ENCODE results near the gene TOPBP1.
"Not testable (repeated sequence)": the region's sequence is repeated elsewhere in the genome, so short reads cannot be mapped to it uniquely, and the experiment has no call there.

TOPBP1 gene

GRCh38 chr3:133673746-133674145, 12.0 kb upstream of the TOPBP1 start:
- no peak for DNase-seq

GRCh38 chr3:133672461-133672860, 10.7 kb upstream of the TOPBP1 start:
- DNase-seq = no peak

DNA sequence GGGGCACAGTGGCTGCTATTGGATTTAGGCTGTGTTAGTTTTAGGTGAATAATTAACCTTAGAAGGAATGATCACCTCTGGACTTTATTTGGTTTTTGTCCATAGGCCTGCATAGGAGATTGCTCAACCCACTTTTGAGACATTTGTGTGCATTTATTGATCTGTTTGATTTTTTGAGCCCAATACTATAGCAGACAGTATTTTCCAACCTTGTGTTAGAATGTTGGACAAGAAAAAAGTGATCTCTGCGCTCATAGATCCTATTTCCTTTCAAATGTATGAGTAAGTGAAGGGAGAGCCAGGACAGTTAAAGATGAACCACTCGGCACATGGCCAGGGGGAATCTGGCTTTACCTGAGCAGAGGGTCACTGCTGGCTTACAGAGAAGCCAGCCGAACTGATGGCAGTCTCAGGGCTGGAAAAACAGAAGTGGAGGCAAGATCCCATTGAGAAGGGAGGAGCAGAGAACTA, 8.8 kb upstream of the TOPBP1 start:
- DNase-seq = no peak

DNA sequence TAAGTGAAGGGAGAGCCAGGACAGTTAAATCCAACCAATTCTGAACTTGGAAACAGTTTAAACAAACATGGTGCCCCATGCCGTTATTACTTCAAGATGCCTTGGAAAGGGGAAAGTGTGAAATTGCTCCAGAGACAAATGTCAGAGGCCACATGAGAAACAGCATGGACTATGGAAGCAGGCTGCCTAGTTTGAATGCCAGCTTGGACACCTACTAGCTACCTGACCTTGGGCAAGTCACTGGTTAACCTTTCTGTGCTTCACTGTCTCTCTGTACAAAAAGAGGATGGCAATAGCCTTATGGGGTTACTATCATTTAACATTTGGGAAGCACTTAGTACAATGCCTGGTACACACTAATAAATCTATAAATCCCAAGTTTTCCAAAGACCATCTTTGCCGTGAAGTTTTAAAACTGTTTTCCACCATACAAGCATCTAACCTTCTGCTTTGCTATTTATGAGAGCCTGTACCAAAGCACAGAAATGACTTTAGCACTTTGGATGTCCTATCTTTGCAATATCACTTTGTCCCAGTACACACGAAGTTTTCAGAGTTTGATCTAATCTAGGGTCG, 8.3 kb upstream of the TOPBP1 start:
- no peak for DNase-seq

DNA sequence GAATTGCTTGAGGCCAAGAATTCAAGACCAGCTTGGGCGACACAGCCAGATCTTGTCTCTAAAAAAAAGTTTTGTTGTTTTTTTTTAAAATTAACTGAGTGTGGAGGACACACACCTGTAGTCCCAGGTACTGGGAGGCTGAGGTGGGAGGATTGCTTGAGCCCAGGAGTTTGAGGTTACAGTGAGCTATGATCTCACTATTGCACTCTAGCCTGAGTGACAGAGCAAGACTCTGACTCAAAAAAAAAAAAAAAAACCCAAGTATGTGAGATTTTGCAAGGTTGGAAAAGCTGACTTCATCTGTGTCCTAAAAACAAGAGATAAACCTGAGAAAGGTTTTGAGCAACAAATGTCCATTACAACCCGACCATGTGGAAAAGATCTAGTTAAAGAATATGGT, 5.4 kb upstream of the TOPBP1 start:
- no peak for DNase-seq

- DNase-seq = not testable (repeated sequence)
Measured at GRCh38 chr3:133665188-133665587, 3.4 kb upstream of the TOPBP1 start.

GRCh38 chr3:133663569-133664313, 2.0 kb upstream of the TOPBP1 start:
- peak; percentile 54 for DNase-seq

DNA sequence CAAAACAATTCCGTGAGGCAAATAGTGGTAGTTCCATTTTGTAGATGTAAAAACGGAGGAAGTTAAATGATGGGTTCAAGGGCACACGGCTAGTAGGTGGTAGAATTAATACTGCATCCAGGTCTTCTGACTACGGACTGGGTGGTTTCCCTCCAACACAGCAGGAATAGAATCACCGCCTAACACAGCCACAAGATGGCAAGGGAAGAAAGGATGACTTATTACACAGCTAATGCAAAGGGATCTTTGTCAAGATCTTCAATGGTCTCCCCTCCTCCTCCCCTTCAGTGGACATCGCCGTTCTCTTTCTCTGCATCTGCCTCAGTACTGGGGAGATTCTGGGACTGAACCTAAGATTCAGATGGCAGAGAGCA, 524 bp upstream of the TOPBP1 start:
- no peak for DNase-seq

GRCh38 chr3:133659806-133660205, 1.9 kb downstream of the TOPBP1 start:
- no peak for DNase-seq

DNA sequence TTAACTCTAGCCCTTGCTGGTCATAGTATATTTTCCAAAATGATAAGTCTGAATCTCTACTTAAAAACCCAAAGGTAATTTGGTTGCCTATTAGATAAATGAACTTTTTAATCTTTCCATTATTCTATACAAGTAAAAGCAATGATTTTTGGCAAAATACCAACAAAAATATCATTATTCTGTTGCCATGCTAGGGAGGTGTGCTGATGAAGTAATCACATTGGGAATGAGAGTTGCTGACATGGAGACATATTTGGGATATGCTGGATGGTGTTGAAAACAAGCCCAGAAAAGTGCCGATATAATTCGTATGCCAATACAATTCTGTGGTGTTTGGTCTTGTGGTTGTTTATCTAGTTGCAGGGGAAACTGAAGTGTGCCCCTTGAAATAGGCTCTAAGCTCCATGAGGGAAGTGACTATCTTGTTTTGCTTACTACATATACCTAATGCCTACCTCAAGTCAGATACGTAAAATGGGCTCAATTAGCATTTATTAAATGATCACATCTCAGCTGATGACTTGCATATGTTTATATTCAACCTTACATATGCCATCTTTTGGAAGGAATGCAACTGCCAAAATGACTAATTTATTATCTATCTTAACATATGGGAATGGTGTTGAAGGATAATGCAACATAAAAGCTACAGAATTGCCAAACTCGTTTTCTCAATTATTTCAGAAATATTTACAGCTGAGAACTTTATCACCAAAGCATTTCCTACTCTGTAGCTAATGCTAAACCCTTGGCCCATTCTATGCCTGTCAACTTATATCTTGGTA, 5.8 kb downstream of the TOPBP1 start:
- DNase-seq = no peak

GRCh38 chr3:133649486-133650068, 12.2 kb downstream of the TOPBP1 start:
- DNase-seq = no peak

DNA sequence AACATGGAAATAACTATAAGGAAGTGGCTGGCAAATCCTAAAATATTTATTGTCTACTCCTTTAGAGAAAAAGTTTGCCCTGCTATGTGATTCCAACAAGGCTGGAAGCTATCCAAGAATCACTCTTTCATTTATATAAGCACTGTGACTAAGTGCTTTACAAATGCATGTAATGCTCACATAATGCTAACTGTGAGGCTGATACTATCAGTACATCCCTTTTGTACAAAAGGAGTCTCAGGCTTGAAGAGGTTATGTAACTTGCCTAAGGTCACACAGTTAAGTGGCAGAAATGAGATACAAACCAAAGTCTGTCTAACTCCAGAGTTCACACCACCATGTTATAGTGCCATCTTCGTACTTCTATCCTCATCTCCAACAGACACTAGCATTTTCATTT, 17.0 kb downstream of the TOPBP1 start:
- no peak for DNase-seq

GRCh38 chr3:133643611-133644010, 18.1 kb downstream of the TOPBP1 start:
- no peak for DNase-seq

DNA sequence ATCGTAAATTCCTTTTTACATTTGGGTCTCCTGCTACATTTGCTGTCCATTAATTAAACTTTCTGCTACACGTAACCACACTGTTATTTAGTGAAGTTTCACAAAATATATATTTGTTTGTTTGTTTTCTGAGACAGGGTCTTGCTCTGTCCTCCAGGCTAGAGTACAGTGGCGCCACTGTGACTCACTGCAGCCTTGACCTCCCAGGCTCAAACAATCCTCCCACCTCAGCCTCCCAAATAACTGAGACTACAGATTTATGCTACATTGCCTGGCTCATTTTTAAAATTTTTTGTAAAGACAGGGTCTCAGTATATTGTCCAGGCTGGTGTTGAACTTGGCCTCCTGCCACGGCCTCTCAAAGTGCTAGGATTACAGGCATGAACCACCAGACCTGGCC, 20.5 kb downstream of the TOPBP1 start:
- no peak for DNase-seq

DNA sequence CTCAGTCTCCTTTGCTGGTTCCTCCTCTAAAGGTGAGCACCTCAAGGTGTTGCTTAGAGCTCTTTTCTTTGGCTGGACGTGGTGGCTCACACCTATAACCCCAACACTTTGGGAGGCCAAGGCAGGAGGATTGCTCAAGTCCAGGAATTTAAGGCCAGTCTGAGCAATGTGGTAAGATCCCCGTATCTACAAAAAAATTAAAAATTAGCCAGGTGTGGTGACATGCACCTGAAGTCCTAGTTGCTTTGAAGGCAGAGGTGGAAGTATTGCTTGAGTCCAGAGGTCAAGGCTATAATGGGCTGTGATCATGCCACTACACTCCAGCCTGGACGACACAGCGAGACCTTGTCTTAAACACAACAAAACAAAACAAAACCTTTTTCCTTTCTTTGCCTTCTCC, 28.3 kb downstream of the TOPBP1 start:
- DNase-seq = no peak

- DNase-seq = no peak
Measured at GRCh38 chr3:133629146-133629545, 32.6 kb downstream of the TOPBP1 start.

DNA sequence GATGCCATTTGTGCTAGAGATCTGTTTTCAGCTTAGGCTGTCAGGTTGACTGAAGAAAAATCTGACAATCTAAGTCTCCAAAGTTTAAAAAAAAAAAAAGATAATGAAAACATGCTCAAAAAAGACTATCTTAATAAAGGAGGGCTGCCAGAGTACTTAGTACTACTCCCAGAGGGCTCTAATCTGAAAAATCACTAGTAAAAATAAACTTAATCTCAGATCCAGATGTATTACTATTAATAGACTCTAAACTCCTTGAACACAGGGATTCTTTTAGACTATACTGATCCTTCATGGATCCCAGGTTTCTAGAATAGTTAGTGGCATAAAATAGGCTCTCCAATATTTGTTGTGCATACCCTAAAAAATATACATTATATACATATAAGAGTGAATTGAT, 34.0 kb downstream of the TOPBP1 start:
- DNase-seq = no peak

DNA sequence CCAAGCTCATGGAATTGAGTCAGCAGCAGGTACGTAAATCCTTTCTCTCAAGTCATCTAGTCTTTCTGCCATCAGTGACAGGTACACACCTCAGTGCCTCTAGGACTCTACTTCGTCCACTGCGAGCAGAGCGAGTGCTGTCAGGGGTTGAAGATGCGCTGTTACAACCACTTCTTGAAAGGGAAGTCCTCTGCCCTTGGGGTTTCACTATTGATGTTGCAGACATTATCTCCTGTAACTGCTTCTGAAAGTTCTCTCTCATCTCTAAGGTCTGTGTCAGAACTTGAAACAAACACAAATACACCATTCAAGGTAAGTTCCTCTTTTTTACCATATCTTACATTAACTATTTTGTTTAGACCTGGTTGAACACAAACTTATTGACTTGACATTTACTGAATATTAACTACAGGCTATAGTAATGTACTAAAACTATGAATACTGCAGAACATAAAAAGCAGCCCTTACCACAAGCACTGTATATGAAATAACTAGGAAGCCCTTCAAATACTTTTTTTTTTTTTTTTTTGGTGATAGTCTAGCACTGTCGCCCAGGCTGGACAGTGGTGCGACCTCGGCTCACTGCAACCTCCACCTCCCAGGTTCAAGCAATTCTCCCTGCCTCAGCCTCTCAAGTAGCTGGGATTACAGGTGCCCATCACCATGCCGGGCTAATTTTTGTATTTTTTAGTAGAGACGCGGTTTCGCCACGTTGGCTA, 41.5 kb downstream of the TOPBP1 start:
- no peak for DNase-seq

- DNase-seq = no peak
Measured at GRCh38 chr3:133611534-133611933, 50.2 kb downstream of the TOPBP1 start.

- DNase-seq = no peak
Measured at GRCh38 chr3:133610031-133610430, 51.7 kb downstream of the TOPBP1 start.

DNA sequence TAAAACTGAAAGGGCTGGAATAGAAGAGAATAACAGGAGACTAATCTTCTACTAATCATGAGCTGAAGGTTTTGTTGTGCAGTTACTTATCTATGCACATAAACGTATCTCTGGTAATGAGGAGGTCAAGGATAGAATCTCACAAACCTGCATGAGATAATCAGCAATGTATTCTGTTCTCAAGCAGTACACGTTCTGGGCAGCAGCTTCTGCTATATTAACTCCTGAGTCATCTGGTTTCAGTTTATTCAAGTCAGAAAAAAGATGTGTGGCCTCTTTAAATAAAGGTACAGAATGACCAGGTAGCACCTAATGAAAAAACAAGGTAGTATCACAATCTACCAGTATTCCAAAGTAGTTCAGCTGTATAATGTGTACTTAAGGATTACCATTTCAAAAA, 53.4 kb downstream of the TOPBP1 start:
- no peak for DNase-seq

GRCh38 chr3:133607816-133608215, 53.9 kb downstream of the TOPBP1 start:
- DNase-seq = no peak

DNA sequence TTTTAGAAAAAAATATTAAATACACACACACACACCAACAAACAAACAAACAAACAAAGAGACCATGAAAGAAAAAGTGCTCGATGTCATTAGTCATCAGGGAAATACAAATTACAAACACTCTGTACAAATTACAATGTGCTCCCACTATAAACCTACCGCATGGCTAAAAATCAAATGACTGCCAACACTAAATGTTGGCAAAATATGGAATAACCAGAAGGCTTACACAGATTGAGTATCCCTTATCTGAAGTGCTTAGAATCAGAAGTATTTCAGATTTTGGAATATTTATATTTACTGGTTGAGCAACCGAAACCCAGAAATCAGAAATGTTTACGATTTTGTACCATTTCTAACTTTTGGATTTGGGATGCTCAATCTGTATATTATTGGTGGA, 54.8 kb downstream of the TOPBP1 start:
- no peak for DNase-seq

Measured in NCI-H2029 (cell line).